Measurements from ENCODE around the gene TC2N. TPM values are rescaled to one million over a fixed set of nuclear protein-coding genes. Genes with fewer than 3 reads are reported as not detected.
"Not testable (repeated sequence)": the region's sequence is repeated elsewhere in the genome, so short reads cannot be mapped to it uniquely, and the experiment has no call there.

The TC2N gene
- total RNA-seq, 1 experiment from 2014 or later, result 30.6 TPM

DNA sequence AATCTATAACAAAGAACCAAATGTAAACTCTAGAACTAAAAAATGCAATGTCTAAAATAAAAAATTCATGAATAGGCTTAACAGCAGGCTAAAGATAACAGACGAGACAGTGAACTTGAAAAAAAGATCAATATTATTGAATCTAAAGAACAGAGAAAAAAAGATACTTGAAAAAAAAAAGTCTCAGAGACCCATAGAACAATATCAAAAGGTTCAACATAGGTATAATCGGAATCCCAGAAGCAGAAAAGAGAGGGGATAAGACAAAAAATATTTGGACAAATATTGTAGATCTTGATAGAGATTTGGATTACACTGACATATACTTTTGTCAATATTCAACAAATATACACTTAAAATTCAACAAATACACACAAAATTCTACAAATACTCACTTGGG lies 56.6 kb downstream of the TC2N start:
- no peaks in the 10 kb centered on the region for H3K27me3 ChIP-seq (replicated peaks; ENCODE audit: control insufficient read depth, insufficient read depth, low read length)
- ChIA-PET POLR2A (no interaction called here), CTCF (no interaction called here)
- intact Hi-C loops (cut with micrococcal nuclease; ENCODE audit: unreplicated experiment), result no loop called here
- H3K4me1 Mint-ChIP-seq (ENCODE audit: low read depth, unreplicated experiment), result peaks cover 10% of the 10 kb centered on the region
- no peak overlapping the region for H3K27ac Mint-ChIP-seq (ENCODE audit: unreplicated experiment)
- DNase-seq, result no peak
- no peak overlapping the region for H3K4me3 ChIP-seq (ENCODE audit: low read depth, low read length)
- H3K27me3 Mint-ChIP-seq (ENCODE audit: insufficient read depth, unreplicated experiment), result no peaks in the 10 kb centered on the region
- H3K36me3 Mint-ChIP-seq (ENCODE audit: insufficient read depth, unreplicated experiment), result peaks cover 39% of the 10 kb centered on the region
- BruUV-seq (replicated peaks), result no TSS peak
- TF ChIP-seq, protein P1, sequence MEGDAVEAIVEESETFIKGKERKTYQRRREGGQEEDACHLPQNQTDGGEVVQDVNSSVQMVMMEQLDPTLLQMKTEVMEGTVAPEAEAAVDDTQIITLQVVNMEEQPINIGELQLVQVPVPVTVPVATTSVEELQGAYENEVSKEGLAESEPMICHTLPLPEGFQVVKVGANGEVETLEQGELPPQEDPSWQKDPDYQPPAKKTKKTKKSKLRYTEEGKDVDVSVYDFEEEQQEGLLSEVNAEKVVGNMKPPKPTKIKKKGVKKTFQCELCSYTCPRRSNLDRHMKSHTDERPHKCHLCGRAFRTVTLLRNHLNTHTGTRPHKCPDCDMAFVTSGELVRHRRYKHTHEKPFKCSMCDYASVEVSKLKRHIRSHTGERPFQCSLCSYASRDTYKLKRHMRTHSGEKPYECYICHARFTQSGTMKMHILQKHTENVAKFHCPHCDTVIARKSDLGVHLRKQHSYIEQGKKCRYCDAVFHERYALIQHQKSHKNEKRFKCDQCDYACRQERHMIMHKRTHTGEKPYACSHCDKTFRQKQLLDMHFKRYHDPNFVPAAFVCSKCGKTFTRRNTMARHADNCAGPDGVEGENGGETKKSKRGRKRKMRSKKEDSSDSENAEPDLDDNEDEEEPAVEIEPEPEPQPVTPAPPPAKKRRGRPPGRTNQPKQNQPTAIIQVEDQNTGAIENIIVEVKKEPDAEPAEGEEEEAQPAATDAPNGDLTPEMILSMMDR (IDR thresholded peaks at IDR 0.05; ENCODE audit: insufficient read depth in 1 of 2, low read depth in 1 of 2, low read length in 1 of 2, severe bottlenecking in 1 of 2, unreplicated experiment in 1 of 2), result no peak
- H3K9me3 Mint-ChIP-seq (ENCODE audit: unreplicated experiment), result peaks cover 32% of the 10 kb centered on the region
- H3K9me3 ChIP-seq, result peaks cover 11% of the 10 kb centered on the region
- H3K4me3 Mint-ChIP-seq (ENCODE audit: unreplicated experiment), result no peak overlapping the region
- peaks cover 1% of the 10 kb centered on the region; the same call in 1 of the 2 replicates for H3K36me3 ChIP-seq (ENCODE audit: control insufficient read depth, insufficient read depth, low read length)
- H3K4me1 ChIP-seq, result no peaks in the 10 kb centered on the region

DNA sequence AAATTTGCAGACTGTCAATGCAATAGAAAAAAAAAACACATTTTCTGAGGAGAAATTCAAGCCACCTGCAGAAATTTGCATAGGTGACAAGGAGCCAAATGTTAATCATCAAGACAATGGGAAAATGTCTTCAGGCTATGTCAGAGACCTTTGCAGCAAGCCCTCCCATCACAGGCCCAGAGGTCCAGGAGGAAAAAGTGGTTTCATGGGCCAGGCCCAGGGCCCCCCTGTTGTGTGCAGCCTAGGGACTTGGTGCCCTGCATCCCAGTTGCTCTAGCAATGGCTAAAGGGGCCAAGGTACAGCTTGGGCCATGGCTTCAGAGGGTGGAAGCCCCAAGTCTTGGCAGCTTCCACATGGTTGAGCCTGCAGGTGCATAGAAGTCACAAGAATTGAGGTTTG lies 60.6 kb downstream of the TC2N start:
- peaks cover 33% of the 10 kb centered on the region for H3K9me3 Mint-ChIP-seq (ENCODE audit: unreplicated experiment)
- TF ChIP-seq, protein P1 (IDR thresholded peaks at IDR 0.05; ENCODE audit: insufficient read depth in 1 of 2, low read depth in 1 of 2, low read length in 1 of 2, severe bottlenecking in 1 of 2, unreplicated experiment in 1 of 2), result no peak
- POLR2A ChIA-PET, result no interaction called here

DNA sequence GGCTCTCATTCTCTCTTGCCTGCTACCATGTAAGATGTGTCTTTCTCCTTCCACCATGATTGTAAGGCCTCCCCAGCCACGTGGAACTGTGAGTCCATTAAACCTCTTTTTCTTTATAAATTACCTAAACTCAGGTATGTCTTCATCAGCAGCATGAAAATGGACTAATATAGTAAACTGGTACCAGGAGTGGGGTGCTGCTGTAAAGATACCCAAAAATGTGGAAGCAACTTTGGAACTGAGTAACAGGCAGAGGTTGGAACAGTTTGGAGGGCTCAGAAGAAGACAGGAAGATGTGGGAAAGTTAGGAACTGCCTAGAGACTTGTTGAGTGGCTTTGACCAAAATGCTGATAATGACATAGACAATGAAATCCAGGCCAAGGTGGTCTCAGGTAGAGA lies 61.2 kb downstream of the TC2N start:
- peaks cover 33% of the 10 kb centered on the region for H3K9me3 Mint-ChIP-seq (ENCODE audit: unreplicated experiment)
- H3K36me3 Mint-ChIP-seq (ENCODE audit: insufficient read depth, unreplicated experiment), result peaks cover 41% of the 10 kb centered on the region
- H3K4me1 ChIP-seq, result not testable (repeated sequence)

More for the DNA sequence above, 60.6 kb downstream of the TC2N start:
- Mint-ChIP-seq H3K27me3 (ENCODE audit: insufficient read depth, unreplicated experiment) (no peaks in the 10 kb centered on the region), H3K4me1 (ENCODE audit: low read depth, unreplicated experiment) (no peaks in the 10 kb centered on the region), H3K36me3 (ENCODE audit: insufficient read depth, unreplicated experiment) (peaks cover 41% of the 10 kb centered on the region), H3K4me3 (ENCODE audit: unreplicated experiment) (no peak overlapping the region), H3K27ac (ENCODE audit: unreplicated experiment) (no peak overlapping the region)
- no peak for DNase-seq
- peaks cover 1% of the 10 kb centered on the region; the same call in 1 of the 2 replicates for H3K36me3 ChIP-seq (ENCODE audit: control insufficient read depth, insufficient read depth, low read length)
- H3K4me3 ChIP-seq (ENCODE audit: low read depth, low read length), result no peak overlapping the region
- BruUV-seq (replicated peaks), result no TSS peak
- CTCF ChIA-PET, result no interaction called here
- no peaks in the 10 kb centered on the region for H3K27me3 ChIP-seq (replicated peaks; ENCODE audit: control insufficient read depth, insufficient read depth, low read length)
- no peaks in the 10 kb centered on the region for H3K4me1 ChIP-seq
- intact Hi-C loops (cut with micrococcal nuclease; ENCODE audit: unreplicated experiment), result no loop called here
- peaks cover 15% of the 10 kb centered on the region for H3K9me3 ChIP-seq

DNA sequence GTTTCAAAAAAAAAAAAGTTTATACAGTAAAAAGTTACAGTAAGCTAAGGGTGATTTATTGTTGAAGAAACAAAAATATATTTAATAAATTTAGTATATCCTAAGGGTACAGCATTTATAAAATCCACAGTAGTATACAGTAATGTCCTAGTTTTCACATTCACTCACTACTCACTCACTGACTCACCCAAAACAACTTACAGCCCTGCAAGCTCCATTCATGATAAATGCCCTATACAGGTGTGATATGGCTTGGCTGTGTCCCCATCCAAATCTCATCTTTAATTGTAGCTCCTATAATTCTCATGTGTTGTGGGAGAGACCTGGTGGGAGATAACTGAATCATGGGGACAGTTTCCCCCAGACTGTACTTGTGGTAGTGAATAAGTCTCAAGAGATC lies 61.7 kb downstream of the TC2N start:
- BruUV-seq (replicated peaks), result no TSS peak
- no peaks in the 10 kb centered on the region for H3K27me3 Mint-ChIP-seq (ENCODE audit: insufficient read depth, unreplicated experiment)
- H3K4me1 ChIP-seq, result no peaks in the 10 kb centered on the region
- intact Hi-C loops (cut with micrococcal nuclease; ENCODE audit: unreplicated experiment), result no loop called here
- POLR2A ChIA-PET, result no interaction called here
- CTCF ChIA-PET, result no interaction called here
- no peaks in the 10 kb centered on the region for H3K4me1 Mint-ChIP-seq (ENCODE audit: low read depth, unreplicated experiment)
- H3K27me3 ChIP-seq (replicated peaks; ENCODE audit: control insufficient read depth, insufficient read depth, low read length), result no peaks in the 10 kb centered on the region
- H3K9me3 Mint-ChIP-seq (ENCODE audit: unreplicated experiment), result peaks cover 31% of the 10 kb centered on the region
- H3K36me3 ChIP-seq (ENCODE audit: control insufficient read depth, insufficient read depth, low read length), result peaks cover 1% of the 10 kb centered on the region; the same call in 1 of the 2 replicates
- H3K4me3 Mint-ChIP-seq (ENCODE audit: unreplicated experiment), result no peak overlapping the region
- peaks cover 15% of the 10 kb centered on the region for H3K9me3 ChIP-seq
- TF ChIP-seq, protein P1 (IDR thresholded peaks at IDR 0.05; ENCODE audit: insufficient read depth in 1 of 2, low read depth in 1 of 2, low read length in 1 of 2, severe bottlenecking in 1 of 2, unreplicated experiment in 1 of 2), result no peak
- no peak overlapping the region for H3K27ac Mint-ChIP-seq (ENCODE audit: unreplicated experiment)
- H3K36me3 Mint-ChIP-seq (ENCODE audit: insufficient read depth, unreplicated experiment), result peaks cover 37% of the 10 kb centered on the region
- no peak overlapping the region for H3K4me3 ChIP-seq (ENCODE audit: low read depth, low read length)
- DNase-seq, result no peak

More for the DNA sequence above, 61.2 kb downstream of the TC2N start:
- H3K27me3 Mint-ChIP-seq (ENCODE audit: insufficient read depth, unreplicated experiment); H3K4me3 ChIP-seq (ENCODE audit: low read depth, low read length); H3K4me3 Mint-ChIP-seq (ENCODE audit: unreplicated experiment); POLR2A ChIA-PET; H3K36me3 ChIP-seq (ENCODE audit: control insufficient read depth, insufficient read depth, low read length); intact Hi-C loops (cut with micrococcal nuclease; ENCODE audit: unreplicated experiment); DNase-seq; H3K27me3 ChIP-seq (replicated peaks; ENCODE audit: control insufficient read depth, insufficient read depth, low read length); BruUV-seq (replicated peaks); H3K27ac Mint-ChIP-seq (ENCODE audit: unreplicated experiment); CTCF ChIA-PET; H3K4me1 Mint-ChIP-seq (ENCODE audit: low read depth, unreplicated experiment): not testable (repeated sequence)
- peaks cover 15% of the 10 kb centered on the region for H3K9me3 ChIP-seq

Data from Caco-2 (cell line).